GM13976 (cell line): ENCODE data around the gene CHAC2.
A peak's percentile ranks its signal among the peaks of the same experiment; 100 is the strongest.
"Not testable (repeated sequence)": the region's sequence is repeated elsewhere in the genome, so short reads cannot be mapped to it uniquely, and the experiment has no call there.

ENCODE experiments used
- DNase-seq: peaks from one replicate; pipeline ENCODE4 v3.0.0; 2012; ENCODE audit warnings: low spot score
- CTCF ChIP-seq: IDR thresholded peaks from 2 replicates; pipeline ENCODE4 v1.5.1; 2012; ENCODE audit warnings: borderline replicate concordance, mild to moderate bottlenecking; ENCODE audit not compliant: insufficient read depth; ENCODE audit errors: extremely low read depth, missing control alignments, control extremely low read depth
- in situ Hi-C: fragments of 300-500 bp; cut with MboI; formaldehyde crosslinking; loops from one replicate; pipeline ENCODE4 v1.12.0; 2022; ENCODE audit warnings: low sequenced_read_pairs, mixed read lengths, inconsistent platforms; ENCODE audit not compliant: unreplicated experiment

Gene CHAC2

DNA sequence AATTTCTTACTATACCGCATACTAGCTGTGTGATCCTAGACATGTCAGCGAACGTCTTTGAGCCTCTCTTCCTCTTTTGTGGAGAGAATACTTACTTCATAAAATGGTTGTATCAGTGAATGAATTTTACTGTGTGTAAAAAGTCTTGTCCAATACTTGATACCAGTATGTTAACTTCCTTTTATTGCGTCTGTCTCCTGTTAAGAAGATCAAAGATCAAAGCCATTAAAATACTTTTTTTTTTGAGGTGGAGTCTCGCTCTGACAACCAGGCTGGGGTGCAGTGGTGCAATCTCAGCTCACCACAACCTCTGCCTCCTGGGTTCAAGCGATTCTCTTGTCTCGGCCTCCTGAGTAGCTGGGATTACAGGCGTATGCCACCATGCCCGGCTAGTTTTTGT, 52.4 kb downstream of the CHAC2 start:
- in situ Hi-C loops, result no loop called here
- no peak for TF ChIP-seq CTCF
- no peak for DNase-seq

- DNase-seq, result no peak
- in situ Hi-C loops, result no loop called here
- no peak for TF ChIP-seq CTCF
These were observed 53.1 kb downstream of the CHAC2 start for GRCh38 chr2:53820711-53821110.

GRCh38 chr2:53821810-53822209, 54.2 kb downstream of the CHAC2 start:
- TF ChIP-seq CTCF, result no peak
- in situ Hi-C loops, result no loop called here
- DNase-seq, result no peak

DNA sequence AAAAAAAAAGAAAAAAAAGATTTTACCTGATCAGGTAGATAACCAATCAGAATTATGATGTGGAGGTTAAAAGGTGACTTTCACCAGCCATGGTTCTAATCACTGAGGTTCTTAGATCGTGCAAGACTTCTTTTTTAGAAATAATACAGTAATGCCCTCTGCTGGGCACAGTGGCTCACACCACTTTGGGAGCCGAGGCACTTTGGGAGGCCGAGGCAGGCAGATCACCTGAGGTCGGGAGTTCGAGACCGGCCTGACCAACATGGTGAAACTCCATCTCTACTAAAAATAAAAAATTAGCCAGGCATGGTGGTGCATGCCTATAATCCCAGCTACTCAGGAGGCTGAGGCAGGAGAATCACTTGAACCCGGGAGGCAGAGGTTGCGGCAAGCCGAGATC, 56.0 kb downstream of the CHAC2 start:
- TF ChIP-seq CTCF, result peak; percentile 31
- DNase-seq, in situ Hi-C loops: not testable (repeated sequence)
